Erythroblast (primary cell): ENCODE measurements around the gene DYRK1B.
"Not testable (repeated sequence)": the region's sequence is repeated elsewhere in the genome, so short reads cannot be mapped to it uniquely, and the experiment has no call there.

ENCODE experiments used
- GATA1 ChIP-seq: IDR thresholded peaks from 2 replicates; pipeline ENCODE4 v1.6.1; 2011; ENCODE audit warnings: low read depth, mild to moderate bottlenecking, control low read depth, low read length, moderate library complexity
- POLR2A ChIP-seq: IDR thresholded peaks from 2 replicates; pipeline ENCODE4 v1.6.1; 2011; ENCODE audit warnings: mild to moderate bottlenecking, low read length

DNA sequence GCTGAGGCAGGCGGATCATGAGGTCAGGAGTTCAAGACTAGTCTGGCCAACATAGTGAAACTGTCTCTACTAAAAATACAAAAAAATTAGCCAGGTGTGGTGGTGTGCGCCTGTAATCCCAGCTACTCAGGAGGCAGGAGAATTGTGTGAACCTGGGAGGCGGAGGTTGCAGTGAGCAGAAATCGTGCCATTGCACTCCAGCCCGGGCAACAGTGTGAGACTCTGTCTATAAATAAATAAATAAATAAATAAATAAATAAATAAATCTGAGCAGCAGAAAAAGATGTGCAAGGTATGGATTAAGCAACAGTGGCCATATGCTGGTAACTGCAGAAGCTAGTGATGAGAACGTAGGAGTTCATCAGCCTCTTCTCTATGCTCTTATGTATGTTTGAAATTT is 19.9 kb downstream of the DYRK1B start:
- TF ChIP-seq POLR2A, GATA1: not testable (repeated sequence)
